ENCODE data around the gene MAP3K5. TPM values are rescaled to one million over a fixed set of nuclear protein-coding genes. Genes with fewer than 3 reads are reported as not detected.

Gene MAP3K5
- total RNA-seq, 2 experiments from 2014 or later, result 15.0 to 15.1 TPM

DNA sequence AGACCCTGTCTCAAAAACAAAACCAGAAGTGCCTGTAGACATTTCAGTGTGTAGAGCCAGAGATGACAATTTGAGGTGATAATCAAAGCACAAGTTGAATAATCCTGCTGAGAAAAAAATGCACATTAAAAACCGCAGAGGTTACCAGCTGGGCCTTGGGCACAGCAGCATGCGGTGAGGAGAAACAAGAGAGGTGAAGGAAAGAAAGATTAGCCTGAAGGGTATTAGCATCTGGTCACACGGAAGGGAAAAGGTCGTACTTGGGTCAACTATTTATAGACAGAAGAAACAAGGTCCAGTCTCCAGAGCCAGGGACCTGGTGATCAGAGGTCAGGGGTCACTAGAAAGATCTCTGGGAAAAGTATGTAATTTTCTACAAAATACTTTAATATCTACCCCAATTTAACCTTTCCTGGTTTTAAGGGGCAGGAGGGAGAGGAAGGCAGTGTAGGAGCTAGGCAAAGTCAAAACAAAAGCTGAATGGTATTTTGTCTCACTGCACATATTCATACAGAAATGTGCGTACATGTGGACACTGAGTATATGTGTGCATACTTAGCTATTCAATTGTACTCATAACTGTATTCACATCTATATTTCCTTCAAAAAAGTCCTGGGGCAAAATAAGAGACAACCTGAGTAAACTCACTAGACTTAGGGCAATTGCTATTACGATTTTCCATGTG, 252.2 kb downstream of the MAP3K5 start:
- no peaks in the 10 kb centered on the region for H3K36me3 Mint-ChIP-seq (ENCODE audit: low read depth)
- H3K4me1 Mint-ChIP-seq (ENCODE audit: low read depth), result peaks cover 10% of the 10 kb centered on the region
- DNase-seq, result no peak
- no peak for ATAC-seq
- H3K27me3 Mint-ChIP-seq (ENCODE audit: low read depth), result peaks cover 35% of the 10 kb centered on the region
- no peaks in the 10 kb centered on the region for H3K9me3 Mint-ChIP-seq (ENCODE audit: insufficient read depth)
- ChIA-PET CTCF (interaction anchor here (1.0 to 2.4 kb wide), 2 partner anchors 10 to 252 kb away, joined by 3 to 7 read pairs; partner anchors contain the start of genes MAP3K5 and MAP7), POLR2A (no interaction called here)
- H3K27ac Mint-ChIP-seq, result no peak overlapping the region
- no peak overlapping the region for H3K4me3 Mint-ChIP-seq

DNA sequence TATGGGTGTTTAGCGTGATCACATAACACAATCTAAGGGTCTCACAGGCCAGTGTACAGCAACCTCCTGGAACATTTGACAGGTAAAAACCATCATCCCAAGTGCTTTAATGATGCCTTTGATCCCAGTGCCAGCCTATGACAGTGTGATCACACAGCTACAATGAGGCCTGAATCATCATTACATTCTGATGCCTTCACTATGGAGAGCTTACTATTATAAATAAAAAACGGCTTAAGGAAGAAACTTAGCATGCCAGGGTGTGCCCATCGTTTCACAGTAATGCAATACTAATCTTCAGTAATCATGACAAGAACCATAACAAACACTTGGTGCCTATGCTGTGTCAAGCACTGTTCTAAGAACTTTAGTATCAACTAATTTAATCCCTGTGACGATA, 253.4 kb downstream of the MAP3K5 start:
- no peaks in the 10 kb centered on the region for H3K36me3 Mint-ChIP-seq (ENCODE audit: low read depth)
- peaks cover 11% of the 10 kb centered on the region for H3K4me1 Mint-ChIP-seq (ENCODE audit: low read depth)
- ChIA-PET POLR2A (no interaction called here), CTCF (interaction anchor here (0.6 to 2.4 kb wide), 3 partner anchors 11 to 13 kb away, joined by 3 to 7 read pairs (median 3); partner anchors contain the start of gene MAP7)
- no peaks in the 10 kb centered on the region for H3K9me3 Mint-ChIP-seq (ENCODE audit: insufficient read depth)
- peaks cover 32% of the 10 kb centered on the region for H3K27me3 Mint-ChIP-seq (ENCODE audit: low read depth)
- no peak overlapping the region for H3K4me3 Mint-ChIP-seq
- no peak for DNase-seq
- H3K27ac Mint-ChIP-seq, result no peak overlapping the region
- no peak for ATAC-seq

DNA sequence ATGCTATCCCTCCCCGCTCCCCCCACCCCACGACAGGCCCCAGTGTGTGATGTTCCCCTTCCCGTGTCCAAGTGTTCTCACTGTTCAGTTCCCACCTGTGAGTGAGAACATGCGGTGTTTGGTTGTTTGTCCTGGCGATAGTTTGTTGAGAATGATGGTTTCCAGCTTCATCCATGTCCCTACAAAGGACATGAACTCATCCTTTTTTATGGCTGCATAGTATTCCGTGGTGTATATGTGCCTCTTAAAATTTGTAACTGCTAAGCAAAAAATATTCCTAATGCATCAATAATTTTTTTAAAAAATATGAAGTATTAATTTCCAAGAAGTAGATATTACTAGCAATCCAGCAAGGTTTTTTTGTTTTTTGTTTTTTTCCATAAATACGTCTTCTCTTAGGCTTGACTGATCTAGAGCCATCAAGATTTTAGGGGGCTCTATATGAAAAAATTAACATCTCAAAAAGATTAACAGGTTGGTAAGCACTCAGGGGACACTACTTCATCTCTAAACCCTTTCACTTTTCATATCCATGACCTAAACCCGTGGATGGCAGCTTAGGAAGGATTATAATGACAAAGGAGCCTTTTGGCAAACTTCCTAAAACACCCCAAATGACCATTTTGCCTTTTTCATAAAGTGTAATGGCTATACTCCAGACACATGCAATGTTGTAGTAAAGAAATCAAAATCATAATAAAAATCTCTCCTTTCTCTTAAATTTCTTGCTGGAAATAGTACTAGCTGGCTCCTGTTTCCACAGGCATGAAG, 256.2 kb downstream of the MAP3K5 start:
- DNase-seq, result no peak
- CTCF ChIA-PET, result interaction anchor here (1.7 kb wide), 2 partner anchors 14 to 256 kb away, joined by 3 to 4 read pairs; partner anchors contain the start of genes MAP3K5 and MAP7
- H3K36me3 Mint-ChIP-seq (ENCODE audit: low read depth), result no peaks in the 10 kb centered on the region

DNA sequence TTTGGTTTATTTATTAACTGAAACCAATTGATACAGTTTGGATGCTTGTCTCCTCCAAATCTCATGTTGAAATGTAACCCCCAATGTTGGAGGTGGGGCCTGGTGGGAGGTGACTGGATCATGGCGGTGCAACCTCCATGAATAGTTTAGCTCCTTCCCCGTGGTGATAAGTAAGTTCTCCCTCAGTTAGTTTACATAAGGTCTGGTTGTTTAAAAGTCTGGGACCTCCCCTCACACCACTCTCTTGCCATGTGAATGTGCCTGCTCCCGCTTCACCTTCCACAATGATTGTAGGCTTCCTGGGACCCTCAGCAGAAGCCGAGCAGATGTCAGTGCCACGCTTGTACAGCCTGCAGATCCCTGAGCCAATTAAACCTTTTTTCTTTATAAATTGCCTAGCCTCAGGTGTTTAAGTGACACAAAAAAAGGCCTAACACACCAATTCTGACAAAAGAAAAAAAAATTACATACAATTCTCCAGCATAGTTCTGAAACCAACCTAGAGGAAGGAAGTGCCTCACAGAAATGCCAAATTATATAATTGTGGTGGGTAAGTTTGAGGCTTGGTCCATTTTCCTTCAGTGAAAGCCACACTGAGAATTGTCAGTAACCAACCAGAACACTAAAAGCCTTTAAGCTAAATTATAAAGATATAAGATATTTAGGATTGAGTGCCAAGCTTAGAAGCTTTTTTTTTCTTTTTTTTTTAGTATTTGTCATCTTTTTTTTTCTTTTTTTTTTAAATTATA, 257.1 kb downstream of the MAP3K5 start:
- Mint-ChIP-seq H3K27me3 (ENCODE audit: low read depth) (peaks cover 36% of the 10 kb centered on the region), H3K36me3 (ENCODE audit: low read depth) (no peaks in the 10 kb centered on the region), H3K9me3 (ENCODE audit: insufficient read depth) (no peaks in the 10 kb centered on the region), H3K27ac (no peak overlapping the region), H3K4me1 (ENCODE audit: low read depth) (peaks cover 11% of the 10 kb centered on the region), H3K4me3 (no peak overlapping the region)
- ATAC-seq (no peak), DNase-seq (no peak)
- POLR2A ChIA-PET, result no interaction called here
- CTCF ChIA-PET, result interaction anchor here (1.7 kb wide), 1 partner anchor 257 kb away, joined by 4 read pairs; the partner anchor contains the start of gene MAP3K5

More for the DNA sequence above, 256.2 kb downstream of the MAP3K5 start:
- Mint-ChIP-seq H3K27me3 (ENCODE audit: low read depth) (peaks cover 39% of the 10 kb centered on the region), H3K4me1 (ENCODE audit: low read depth) (peaks cover 11% of the 10 kb centered on the region), H3K9me3 (ENCODE audit: insufficient read depth) (no peaks in the 10 kb centered on the region), H3K4me3 (no peak overlapping the region), H3K27ac (no peak overlapping the region)
- ATAC-seq, result no peak
- POLR2A ChIA-PET, result no interaction called here

DNA sequence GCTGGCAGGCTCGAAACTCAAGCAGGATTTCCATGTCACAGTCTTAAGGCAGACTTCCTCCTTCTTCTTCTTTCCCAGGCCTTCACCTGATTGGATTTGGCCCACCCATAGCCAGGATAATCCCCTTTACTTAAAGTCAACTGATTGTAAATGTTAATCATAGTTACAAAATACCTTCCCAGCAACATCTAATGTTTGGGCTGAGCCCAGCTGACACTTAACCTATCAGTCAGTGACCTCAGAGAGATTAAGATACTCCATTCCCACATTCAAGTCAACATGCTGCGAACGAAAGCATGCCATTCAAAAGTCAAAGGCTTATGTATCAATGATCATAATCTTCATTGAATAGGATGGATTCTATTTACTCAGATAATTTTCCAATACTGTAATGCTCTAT, 258.0 kb downstream of the MAP3K5 start:
- Mint-ChIP-seq H3K36me3 (ENCODE audit: low read depth) (no peaks in the 10 kb centered on the region), H3K27ac (no peak overlapping the region), H3K4me1 (ENCODE audit: low read depth) (peaks cover 11% of the 10 kb centered on the region), H3K4me3 (no peak overlapping the region), H3K9me3 (ENCODE audit: insufficient read depth) (no peaks in the 10 kb centered on the region), H3K27me3 (ENCODE audit: low read depth) (peaks cover 31% of the 10 kb centered on the region)
- ChIA-PET CTCF (no interaction called here), POLR2A (no interaction called here)
- DNase-seq (no peak), ATAC-seq (no peak)

DNA sequence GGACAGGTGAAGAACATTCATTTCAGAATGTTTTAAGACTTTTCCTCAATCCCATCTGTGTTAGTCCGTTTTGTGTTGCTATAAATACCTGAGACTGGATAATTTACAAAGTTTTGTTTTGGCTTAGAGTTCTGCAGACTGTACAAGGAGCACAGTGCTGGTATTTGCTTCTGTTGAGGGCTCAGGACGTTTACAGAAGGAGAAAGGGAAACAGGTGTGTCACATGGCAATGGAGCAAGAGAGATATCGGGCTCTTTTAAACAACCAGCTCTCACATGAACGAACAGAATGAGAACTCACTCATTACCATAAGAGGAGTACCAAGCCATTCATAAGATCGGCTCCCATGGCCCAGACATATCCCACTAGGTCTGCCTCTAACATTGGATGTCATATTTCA, 258.8 kb downstream of the MAP3K5 start:
- H3K27me3 Mint-ChIP-seq (ENCODE audit: low read depth), result peaks cover 28% of the 10 kb centered on the region
- ATAC-seq (no peak), DNase-seq (no peak)
- H3K4me1 Mint-ChIP-seq (ENCODE audit: low read depth), result peaks cover 11% of the 10 kb centered on the region
- POLR2A ChIA-PET, result no interaction called here
- no peak overlapping the region for H3K27ac Mint-ChIP-seq
- CTCF ChIA-PET, result no interaction called here
- H3K9me3 Mint-ChIP-seq (ENCODE audit: insufficient read depth), result no peaks in the 10 kb centered on the region
- H3K4me3 Mint-ChIP-seq, result no peak overlapping the region
- H3K36me3 Mint-ChIP-seq (ENCODE audit: low read depth), result no peaks in the 10 kb centered on the region

DNA sequence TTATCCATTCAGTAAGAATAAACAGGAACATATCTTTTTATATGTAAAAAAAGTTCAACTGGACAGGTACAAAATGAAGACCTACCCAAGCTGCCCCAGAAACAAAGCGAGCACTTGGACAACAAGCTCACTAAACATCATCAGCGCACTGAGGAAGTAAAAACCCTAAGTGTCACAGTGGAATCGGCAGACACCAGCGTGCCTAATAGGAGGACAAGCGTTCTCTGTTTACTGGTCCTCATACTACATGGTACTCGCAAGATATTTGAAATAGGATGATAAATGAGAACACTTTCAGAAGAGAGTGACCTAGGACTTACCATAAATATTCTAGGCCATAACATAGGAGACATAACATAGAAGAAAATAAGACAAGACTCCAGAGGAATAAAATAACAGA, 260.2 kb downstream of the MAP3K5 start:
- Mint-ChIP-seq H3K9me3 (ENCODE audit: insufficient read depth) (no peaks in the 10 kb centered on the region), H3K27ac (no peak overlapping the region), H3K4me3 (no peak overlapping the region), H3K4me1 (ENCODE audit: low read depth) (peaks cover 11% of the 10 kb centered on the region), H3K36me3 (ENCODE audit: low read depth) (no peaks in the 10 kb centered on the region), H3K27me3 (ENCODE audit: low read depth) (peaks cover 29% of the 10 kb centered on the region)
- no peak for DNase-seq
- no peak for ATAC-seq
- POLR2A ChIA-PET, result interaction anchor here (0.7 kb wide), 1 partner anchor 1139 kb away, joined by 3 read pairs; no protein-coding TSS in a partner anchor
- CTCF ChIA-PET, result interaction anchor here (1.3 kb wide), 1 partner anchor 15 kb away, joined by 6 read pairs; no protein-coding TSS in a partner anchor

DNA sequence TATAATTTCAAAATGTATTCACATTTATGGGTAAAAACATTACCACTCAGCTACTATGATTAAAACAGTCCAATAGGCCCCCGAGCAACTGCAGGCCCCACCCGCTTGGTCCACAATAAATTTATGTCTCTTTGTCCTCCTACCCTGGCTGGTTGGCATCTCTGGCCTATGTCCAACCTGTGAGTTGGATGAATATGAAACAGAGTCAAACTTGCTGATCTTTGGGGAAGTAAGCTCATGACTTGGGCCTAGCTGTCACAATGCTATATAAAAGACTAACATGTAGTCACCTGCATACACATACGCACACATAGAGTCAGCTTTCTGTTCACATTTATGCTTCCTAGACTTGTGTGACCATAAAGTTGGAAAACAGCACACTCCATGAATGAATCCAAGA, 262.6 kb downstream of the MAP3K5 start:
- H3K36me3 Mint-ChIP-seq (ENCODE audit: low read depth), result no peaks in the 10 kb centered on the region
- no peak overlapping the region for H3K27ac Mint-ChIP-seq
- peaks cover 11% of the 10 kb centered on the region for H3K4me1 Mint-ChIP-seq (ENCODE audit: low read depth)
- DNase-seq (no peak), ATAC-seq (no peak)
- ChIA-PET CTCF (no interaction called here), POLR2A (no interaction called here)
- H3K9me3 Mint-ChIP-seq (ENCODE audit: insufficient read depth), result no peaks in the 10 kb centered on the region
- no peak overlapping the region for H3K4me3 Mint-ChIP-seq
- H3K27me3 Mint-ChIP-seq (ENCODE audit: low read depth), result peaks cover 30% of the 10 kb centered on the region

DNA sequence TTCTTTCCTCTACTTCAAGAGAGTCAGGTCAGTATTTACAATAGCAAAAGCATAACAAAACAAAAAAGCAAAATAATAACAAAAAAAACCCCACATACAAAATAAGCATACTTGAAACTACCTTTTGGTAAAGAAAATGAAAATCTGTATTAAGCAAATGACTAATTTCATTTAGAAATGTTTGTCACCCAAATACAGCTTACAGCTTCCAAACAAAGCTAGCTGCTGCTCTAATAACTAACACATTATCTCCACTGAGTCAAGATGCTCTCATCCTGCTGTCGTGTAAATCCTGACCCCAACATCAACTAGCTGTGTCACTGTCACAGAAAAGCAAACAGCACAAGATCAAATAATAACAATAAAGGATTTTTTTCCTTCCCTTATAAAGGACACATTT, 263.8 kb downstream of the MAP3K5 start:
- DNase-seq, result no peak
- no peak overlapping the region for H3K4me3 Mint-ChIP-seq
- H3K27ac Mint-ChIP-seq, result no peak overlapping the region
- ATAC-seq, result no peak
- CTCF ChIA-PET, result interaction anchor here (1.6 kb wide), 1 partner anchor 18 kb away, joined by 9 read pairs; no protein-coding TSS in a partner anchor
- no peaks in the 10 kb centered on the region for H3K36me3 Mint-ChIP-seq (ENCODE audit: low read depth)
- H3K27me3 Mint-ChIP-seq (ENCODE audit: low read depth), result peaks cover 23% of the 10 kb centered on the region
- peaks cover 11% of the 10 kb centered on the region for H3K4me1 Mint-ChIP-seq (ENCODE audit: low read depth)
- POLR2A ChIA-PET, result no interaction called here
- H3K9me3 Mint-ChIP-seq (ENCODE audit: insufficient read depth), result no peaks in the 10 kb centered on the region

DNA sequence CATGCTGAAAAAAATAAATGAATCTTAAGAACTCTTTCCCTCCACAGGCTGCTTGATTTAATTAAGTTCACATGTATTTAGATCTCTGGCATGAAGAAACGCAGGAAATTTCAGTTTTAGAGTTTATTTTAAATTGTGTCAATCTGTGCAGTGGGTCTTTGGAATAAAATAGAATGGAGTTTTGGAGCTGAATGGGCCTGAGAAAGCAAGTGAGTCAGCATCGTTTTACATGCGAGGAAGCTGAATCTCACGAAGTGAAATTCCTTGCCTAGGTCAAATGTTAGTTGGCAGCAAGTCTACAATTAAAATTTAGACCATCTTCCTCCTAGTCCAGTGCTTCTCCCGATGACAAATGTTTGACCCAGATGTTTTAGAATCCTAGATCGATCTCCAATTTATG, 264.4 kb downstream of the MAP3K5 start:
- ATAC-seq, result no peak
- CTCF ChIA-PET, result interaction anchor here (1.6 kb wide), 1 partner anchor 19 kb away, joined by 9 read pairs; no protein-coding TSS in a partner anchor
- H3K36me3 Mint-ChIP-seq (ENCODE audit: low read depth), result no peaks in the 10 kb centered on the region
- peaks cover 18% of the 10 kb centered on the region for H3K27me3 Mint-ChIP-seq (ENCODE audit: low read depth)
- H3K4me1 Mint-ChIP-seq (ENCODE audit: low read depth), result peaks cover 11% of the 10 kb centered on the region
- no peak overlapping the region for H3K4me3 Mint-ChIP-seq
- no peak for DNase-seq
- no peak overlapping the region for H3K27ac Mint-ChIP-seq
- POLR2A ChIA-PET, result no interaction called here
- no peaks in the 10 kb centered on the region for H3K9me3 Mint-ChIP-seq (ENCODE audit: insufficient read depth)

DNA sequence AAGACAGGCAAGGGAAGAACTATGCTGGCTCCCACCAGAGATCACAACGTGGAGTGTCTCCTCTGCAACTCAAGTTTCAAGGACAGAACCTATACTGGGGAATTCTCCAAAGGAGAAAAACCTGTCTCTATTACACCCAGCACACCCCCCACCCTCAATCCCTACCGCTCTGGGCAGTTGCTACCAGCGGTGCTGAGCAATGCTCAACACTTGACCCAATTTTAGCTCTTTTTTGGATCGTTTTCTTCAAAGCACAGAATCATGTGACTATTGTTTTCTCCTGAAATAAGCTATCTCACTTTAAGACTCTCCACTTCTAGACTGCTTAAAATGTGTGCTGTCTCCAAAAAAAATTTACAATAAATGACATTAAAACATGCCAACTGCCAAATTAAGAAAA, 265.3 kb downstream of the MAP3K5 start:
- Mint-ChIP-seq H3K36me3 (ENCODE audit: low read depth) (no peaks in the 10 kb centered on the region), H3K9me3 (ENCODE audit: insufficient read depth) (no peaks in the 10 kb centered on the region), H3K4me3 (no peak overlapping the region), H3K4me1 (ENCODE audit: low read depth) (peaks cover 11% of the 10 kb centered on the region), H3K27ac (no peak overlapping the region), H3K27me3 (ENCODE audit: low read depth) (peaks cover 17% of the 10 kb centered on the region)
- ChIA-PET POLR2A (no interaction called here), CTCF (interaction anchor here (0.7 to 2.7 kb wide), 3 partner anchors 20 to 209 kb away, joined by 3 to 12 read pairs (median 10); partner anchors contain the start of gene MAP7)
- DNase-seq (no peak), ATAC-seq (no peak)
